Activated T-cell treated with anti-CD3 and anti-CD28 coated beads, Interleukin-2, amount 50 U/mL, for 48 hours (primary cell): Measurements from ENCODE around the gene CTSA.
"Not testable (repeated sequence)": the region's sequence is repeated elsewhere in the genome, so short reads cannot be mapped to it uniquely, and the experiment has no call there.

Source experiments
- DNase-seq, 2 experiments: peaks; one replicate each; pipeline ENCODE4 v3.0.0-alpha.2; 2020

Gene CTSA

DNA sequence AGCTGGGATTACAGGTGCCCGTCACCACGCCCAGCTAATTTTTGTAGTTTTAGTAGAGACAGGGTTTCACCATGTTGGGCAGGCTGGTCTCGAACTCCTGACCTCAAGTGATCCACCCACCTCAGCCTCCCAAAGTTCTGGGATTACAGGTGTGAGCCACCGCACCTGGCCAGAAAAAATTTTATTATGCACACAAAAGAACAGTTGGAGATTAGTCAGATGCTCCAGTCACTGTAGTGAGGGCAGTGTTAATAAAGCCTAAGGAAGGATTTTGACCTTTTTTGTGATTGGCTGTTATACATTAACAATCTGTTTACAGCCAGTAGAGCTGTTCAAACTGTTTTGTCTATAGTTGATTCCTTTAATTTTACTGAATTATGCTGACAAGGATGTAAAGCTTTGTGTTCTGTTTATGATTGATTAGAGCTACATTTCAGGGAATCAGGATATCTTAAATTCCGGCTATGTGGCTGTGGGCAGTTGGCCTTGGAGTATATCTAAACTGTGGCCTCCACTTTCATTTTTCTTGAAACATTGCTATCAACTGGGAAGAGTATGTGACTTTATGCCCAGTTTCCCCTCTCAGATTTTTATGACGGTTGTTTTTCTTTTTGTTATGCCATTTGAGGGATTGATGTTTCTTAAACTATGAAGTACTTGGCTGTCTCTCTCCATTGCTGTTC is 23.9 kb upstream of the CTSA start:
- no peak for DNase-seq

- DNase-seq = no peak
Measured at GRCh38 chr20:45867819-45868176, 23.3 kb upstream of the CTSA start.

DNA sequence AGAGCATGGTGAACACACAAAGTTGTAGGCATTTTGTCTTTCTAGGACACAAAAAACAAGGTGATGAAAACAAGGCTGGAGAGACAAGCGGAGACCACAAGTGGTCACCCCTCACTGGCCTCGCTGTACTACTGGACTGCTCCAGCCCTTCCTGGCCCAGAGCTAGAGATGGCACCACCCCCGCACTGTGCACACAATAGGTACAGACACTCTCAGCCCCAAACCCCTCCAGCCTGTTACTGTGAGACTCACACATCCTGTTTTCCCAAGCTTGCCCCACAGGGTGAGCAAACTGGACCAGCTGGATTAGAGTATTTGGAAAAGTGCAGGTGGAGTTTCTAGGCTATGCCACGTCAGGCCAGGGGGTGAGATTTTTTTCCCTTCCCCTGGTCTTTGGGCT is 18.5 kb upstream of the CTSA start:
- DNase-seq = no peak

DNA sequence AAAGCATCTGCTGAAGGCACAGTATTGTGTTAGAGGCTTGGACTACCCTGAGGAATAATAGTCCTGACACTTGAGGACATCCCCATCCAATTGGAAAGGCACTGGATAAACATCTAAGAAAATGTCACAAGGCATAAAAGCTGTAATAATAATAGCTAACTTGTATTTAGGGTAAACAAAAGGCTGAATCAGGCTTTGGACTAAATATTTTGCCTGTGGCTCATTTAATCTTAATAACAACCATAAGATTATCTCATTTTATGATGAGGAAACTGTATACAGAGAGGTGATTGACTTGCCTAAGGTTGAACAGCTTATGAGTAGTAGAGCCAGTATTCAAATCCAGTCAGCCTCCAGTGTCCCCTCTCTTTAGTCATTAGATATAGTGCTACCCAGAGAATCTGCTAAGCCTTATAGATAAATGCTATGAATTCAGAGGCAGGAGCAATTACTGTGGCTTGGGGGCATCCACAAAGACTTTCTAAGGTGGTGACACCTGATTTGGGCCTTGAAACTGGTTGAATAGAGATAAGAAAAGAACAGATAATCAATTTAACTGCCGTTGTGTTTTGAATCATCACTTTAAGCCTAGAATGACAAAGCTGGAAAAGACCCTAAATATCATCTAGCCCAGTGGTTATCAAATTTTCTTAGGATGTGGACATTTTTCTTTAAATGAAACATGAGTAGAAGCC is 17.6 kb upstream of the CTSA start:
- no peak for DNase-seq

DNA sequence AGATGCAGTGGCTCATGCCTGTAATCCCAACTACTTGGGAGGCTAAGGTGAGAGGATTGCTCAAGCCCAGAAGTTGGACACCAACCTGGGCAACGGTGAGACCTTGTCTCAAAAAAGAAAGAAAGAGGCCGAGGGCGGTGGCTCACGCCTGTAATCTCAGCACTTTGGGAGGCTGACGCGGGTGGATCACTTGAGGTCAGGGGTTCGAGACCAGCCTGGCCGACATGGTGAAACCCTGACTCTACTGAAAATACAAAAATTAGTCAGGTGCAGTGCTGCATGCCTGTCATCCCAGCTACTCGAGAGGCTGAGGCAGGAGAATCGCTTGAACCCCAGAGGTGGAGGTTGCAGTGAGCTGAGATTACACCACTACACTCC is 17.0 kb upstream of the CTSA start:
- DNase-seq = not testable (repeated sequence)

- DNase-seq = no peak
Measured at GRCh38 chr20:45874576-45874975, 16.6 kb upstream of the CTSA start.

DNA sequence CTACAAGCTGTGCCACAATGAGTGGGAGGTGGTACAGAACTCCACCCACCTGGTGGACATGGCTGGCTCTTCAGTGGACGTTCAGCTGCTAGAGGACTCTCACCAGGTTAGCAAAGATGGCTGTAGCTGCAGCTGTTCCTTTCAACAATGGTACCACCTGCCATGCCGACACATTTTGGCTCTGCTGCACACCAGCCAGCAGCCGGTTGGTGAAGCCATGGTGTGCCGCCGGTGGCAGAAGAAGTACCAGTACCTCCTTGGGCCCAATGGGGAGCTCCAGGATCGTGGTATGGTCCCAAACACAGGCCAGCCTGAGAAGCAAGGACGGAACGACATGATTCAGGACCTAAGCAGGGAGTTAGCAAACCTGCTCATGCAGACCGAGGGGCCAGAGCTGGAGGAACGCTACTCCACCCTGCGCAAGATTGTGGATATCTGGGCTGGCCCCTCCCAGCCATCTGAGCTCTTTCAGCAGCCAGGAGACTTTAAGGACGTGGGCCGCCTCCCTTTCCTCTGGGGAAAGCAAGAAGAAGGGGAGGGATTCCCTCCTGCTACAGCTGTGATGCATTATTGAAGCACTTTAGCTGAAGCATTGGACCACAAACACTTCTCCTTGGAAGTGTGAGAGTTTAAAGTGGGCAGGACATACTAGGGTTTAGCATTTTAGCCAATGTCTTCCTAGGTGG is 12.9 kb upstream of the CTSA start:
- no peak for DNase-seq

DNA sequence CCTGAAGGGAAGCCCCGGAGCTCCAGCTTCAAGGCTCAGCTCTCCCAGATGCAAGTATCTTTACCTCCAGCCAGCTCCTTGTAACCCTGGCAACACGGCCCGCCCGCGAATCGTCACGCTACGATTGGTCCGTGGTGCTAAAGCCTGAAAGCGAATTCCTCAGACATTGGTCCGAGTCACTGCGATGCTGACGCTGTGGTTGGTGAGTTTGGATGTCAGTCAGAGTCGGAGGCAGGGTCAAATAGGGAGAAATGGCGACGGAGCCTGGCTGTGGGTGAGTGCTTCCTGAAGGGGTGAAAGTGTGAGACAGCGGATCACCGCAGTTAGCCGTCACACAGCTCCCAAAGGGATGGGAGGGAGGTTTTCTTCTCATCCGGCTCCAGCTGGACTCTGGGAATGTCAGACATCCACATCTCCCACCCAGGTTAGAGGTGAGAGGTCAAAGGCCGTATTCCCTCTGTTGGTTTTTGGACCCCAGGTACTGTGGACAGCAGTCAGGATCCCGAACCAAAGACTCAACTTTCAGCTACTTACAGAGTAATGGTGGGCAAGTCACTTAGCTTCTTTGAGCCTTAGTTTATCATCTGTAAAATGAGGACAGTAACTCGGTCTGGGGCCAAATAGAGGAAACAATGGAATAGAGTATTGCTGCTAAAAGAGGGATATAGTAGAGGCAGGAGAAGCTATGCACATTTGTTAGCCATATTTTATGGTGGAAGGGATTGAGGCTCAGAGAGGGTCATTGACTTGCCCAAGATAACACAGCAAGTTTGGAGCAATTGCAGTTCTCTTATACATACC is 9.9 kb upstream of the CTSA start, which contains the start of gene ZSWIM1:
ZSWIM1 (plus strand) TSS at position 240 of the 801 bp plus-strand sequence. CDS start 1,366 bp downstream, outside the sequence.
- DNase-seq = peak; percentile 99 to 100

DNA sequence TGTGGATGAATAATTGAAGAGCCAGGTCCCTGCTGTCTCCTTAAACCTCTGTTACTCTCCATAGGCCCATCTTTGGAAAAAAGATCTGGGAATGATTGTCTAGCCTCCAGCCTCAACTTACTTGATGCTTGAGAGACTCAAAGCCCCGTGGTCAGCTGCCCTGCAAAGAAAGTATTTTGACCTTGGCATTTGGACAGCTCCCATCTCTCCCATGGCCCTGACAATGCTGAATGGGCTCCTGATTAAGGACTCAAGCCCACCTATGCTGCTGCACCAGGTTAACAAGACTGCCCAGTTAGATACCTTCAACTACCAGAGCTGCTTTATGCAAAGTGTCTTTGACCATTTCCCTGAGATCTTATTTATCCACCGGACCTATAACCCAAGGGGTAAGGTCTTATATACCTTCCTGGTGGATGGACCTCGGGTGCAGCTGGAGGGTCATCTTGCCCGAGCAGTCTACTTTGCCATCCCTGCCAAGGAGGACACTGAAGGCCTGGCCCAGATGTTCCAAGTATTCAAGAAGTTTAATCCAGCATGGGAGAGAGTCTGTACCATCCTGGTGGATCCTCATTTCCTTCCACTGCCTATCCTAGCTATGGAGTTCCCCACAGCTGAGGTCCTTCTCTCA is 8.6 kb upstream of the CTSA start:
- DNase-seq = no peak

DNA sequence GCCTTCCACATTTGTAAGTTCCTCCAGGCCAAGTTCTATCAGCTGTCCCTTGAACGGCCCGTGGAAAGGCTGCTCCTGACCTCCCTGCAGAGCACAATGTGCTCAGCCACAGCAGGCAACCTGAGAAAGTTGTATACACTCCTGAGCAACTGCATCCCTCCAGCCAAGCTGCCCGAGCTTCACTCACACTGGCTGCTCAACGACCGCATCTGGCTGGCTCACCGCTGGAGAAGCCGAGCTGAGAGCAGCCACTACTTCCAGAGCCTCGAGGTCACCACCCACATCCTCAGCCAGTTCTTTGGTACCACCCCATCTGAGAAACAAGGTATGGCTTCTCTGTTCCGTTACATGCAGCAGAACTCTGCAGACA is 8.1 kb upstream of the CTSA start:
- no peak for DNase-seq

- no peak for DNase-seq
Measured at GRCh38 chr20:45886590-45887345, 4.4 kb upstream of the CTSA start.

DNA sequence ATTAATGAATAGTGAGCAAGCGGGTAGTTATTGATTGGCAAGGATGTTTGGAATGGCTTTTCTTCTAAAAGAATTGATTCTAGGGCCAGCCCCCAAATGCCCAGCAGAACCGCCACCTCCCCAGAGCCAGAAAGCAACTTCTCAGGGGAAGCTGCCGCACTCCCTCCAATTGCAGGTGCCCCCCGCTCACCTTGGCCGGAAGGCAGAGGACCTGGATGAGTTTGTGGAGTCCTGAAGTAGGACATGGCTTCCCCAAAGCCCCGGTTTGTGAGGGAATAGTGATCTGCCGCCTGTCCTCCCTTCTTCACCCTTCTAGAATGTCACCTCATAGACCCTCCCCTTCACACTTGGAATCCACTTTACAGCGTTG is 3.8 kb upstream of the CTSA start, which contains the start of gene SPATA25:
SPATA25 (minus strand) TSS at position 277 of the 370 bp plus-strand sequence; CDS start at position 245, 32 bp downstream.
- DNase-seq = no peak

- DNase-seq = no peak
Measured at GRCh38 chr20:45888681-45889080, 2.5 kb upstream of the CTSA start.

GRCh38 chr20:45890077-45890984 is 804 bp upstream of the CTSA start:
- peak; percentile 72 to 73 for DNase-seq

GRCh38 chr20:45892049-45892825 is 1.1 kb downstream of the CTSA start:
- DNase-seq = no peak

GRCh38 chr20:45892828-45893500 is 1.8 kb downstream of the CTSA start:
- peak in 1 of 2 experiments; percentile 47 for DNase-seq

- no peak for DNase-seq
Measured at GRCh38 chr20:45893831-45894230, 2.7 kb downstream of the CTSA start.

DNA sequence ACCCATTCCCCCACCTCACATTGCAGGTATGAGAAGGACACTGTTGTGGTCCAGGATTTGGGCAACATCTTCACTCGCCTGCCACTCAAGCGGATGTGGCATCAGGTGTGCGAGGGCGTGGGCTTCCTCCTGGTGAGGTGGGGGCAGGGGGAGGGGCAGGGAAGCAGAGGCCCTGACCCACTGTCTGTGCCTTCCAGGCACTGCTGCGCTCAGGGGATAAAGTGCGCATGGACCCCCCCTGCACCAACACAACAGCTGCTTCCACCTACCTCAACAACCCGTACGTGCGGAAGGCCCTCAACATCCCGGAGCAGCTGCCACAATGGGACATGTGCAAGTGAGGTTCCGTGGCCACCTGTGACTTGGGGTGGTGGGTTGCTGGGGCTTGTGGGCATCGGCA is 3.7 kb downstream of the CTSA start:
- no peak for DNase-seq

- DNase-seq = no peak
Measured at GRCh38 chr20:45896641-45897161, 5.6 kb downstream of the CTSA start.
